ENCODE measurements around the gene MYCBP. TPM values are rescaled to one million over a fixed set of nuclear protein-coding genes. Genes with fewer than 3 reads are reported as not detected.
A peak's percentile ranks its signal among the peaks of the same experiment; 100 is the strongest.

Gene MYCBP
- total RNA-seq, 1 donor from 2014 or later, result 21.6 TPM

- H3K4me1 ChIP-seq, result peaks cover 20% of the 10 kb centered on the region
- H3K27ac ChIP-seq, result no peak overlapping the region
- peak; percentile 86 for TF ChIP-seq CTCF (IDR thresholded peaks at IDR 0.05)
- DNase-seq (no peak), ATAC-seq (peak; percentile 93)
- H3K36me3 ChIP-seq, result peaks cover 36% of the 10 kb centered on the region
- H3K27me3 ChIP-seq (ENCODE audit: low read depth), result no peaks in the 10 kb centered on the region
- H3K9me3 ChIP-seq, result no peaks in the 10 kb centered on the region
- H3K4me3 ChIP-seq, result no peak overlapping the region
- intact Hi-C loops (cut with DNase I), result no loop called here
Measured at GRCh38 chr1:38834937-38835827, 38.0 kb downstream of the MYCBP start.

- intact Hi-C loops (cut with DNase I), result no loop called here
- H3K27me3 ChIP-seq (ENCODE audit: low read depth), result no peaks in the 10 kb centered on the region
Measured at GRCh38 chr1:38834221-38834782, 38.8 kb downstream of the MYCBP start.

GRCh38 chr1:38833146-38833545 lies 40.0 kb downstream of the MYCBP start:
- H3K27ac ChIP-seq, result no peak overlapping the region
- H3K9me3 ChIP-seq, result no peaks in the 10 kb centered on the region
- H3K4me1 ChIP-seq, result peaks cover 12% of the 10 kb centered on the region
- peaks cover 17% of the 10 kb centered on the region for H3K36me3 ChIP-seq
- H3K27me3 ChIP-seq (ENCODE audit: low read depth), result no peaks in the 10 kb centered on the region
- TF ChIP-seq CTCF (IDR thresholded peaks at IDR 0.05), result no peak
- DNase-seq, result no peak
- intact Hi-C loops (cut with DNase I), result no loop called here
- H3K4me3 ChIP-seq, result no peak overlapping the region
- peak in 1 of 2 donors; percentile 47 for ATAC-seq

More at GRCh38 chr1:38834221-38834782, 38.8 kb downstream of the MYCBP start:
- Histone ChIP-seq H3K9me3 (no peaks in the 10 kb centered on the region), H3K27ac (no peak overlapping the region), H3K4me3 (no peak overlapping the region), H3K4me1 (peaks cover 13% of the 10 kb centered on the region), H3K36me3 (peaks cover 28% of the 10 kb centered on the region)
- ATAC-seq (no peak), DNase-seq (no peak)
- TF ChIP-seq CTCF (IDR thresholded peaks at IDR 0.05), result no peak

- DNase-seq (no peak), ATAC-seq (no peak)
- Histone ChIP-seq H3K36me3 (peaks cover 9% of the 10 kb centered on the region), H3K27ac (no peak overlapping the region), H3K4me3 (no peak overlapping the region), H3K9me3 (no peaks in the 10 kb centered on the region), H3K27me3 (ENCODE audit: low read depth) (no peaks in the 10 kb centered on the region), H3K4me1 (peaks cover 12% of the 10 kb centered on the region)
- intact Hi-C loops (cut with DNase I), result no loop called here
- TF ChIP-seq CTCF (IDR thresholded peaks at IDR 0.05), result no peak
Measured at GRCh38 chr1:38832370-38832734, 40.8 kb downstream of the MYCBP start.

- intact Hi-C loops (cut with DNase I), result no loop called here
- Histone ChIP-seq H3K36me3 (peaks cover 4% of the 10 kb centered on the region), H3K27me3 (ENCODE audit: low read depth) (no peaks in the 10 kb centered on the region), H3K27ac (no peak overlapping the region), H3K4me1 (peaks cover 12% of the 10 kb centered on the region), H3K4me3 (no peak overlapping the region), H3K9me3 (no peaks in the 10 kb centered on the region)
- TF ChIP-seq CTCF (IDR thresholded peaks at IDR 0.05), result no peak
- DNase-seq, result no peak
- no peak for ATAC-seq
Measured at GRCh38 chr1:38831731-38832369, 41.3 kb downstream of the MYCBP start.
